SIG-M5 (cell line): ENCODE data around the gene C16orf92.

Experiments
- DNase-seq: peaks from one replicate; lab custom pipeline; 2025; lab: John Stamatoyannopoulos, UW

Gene C16orf92

DNA sequence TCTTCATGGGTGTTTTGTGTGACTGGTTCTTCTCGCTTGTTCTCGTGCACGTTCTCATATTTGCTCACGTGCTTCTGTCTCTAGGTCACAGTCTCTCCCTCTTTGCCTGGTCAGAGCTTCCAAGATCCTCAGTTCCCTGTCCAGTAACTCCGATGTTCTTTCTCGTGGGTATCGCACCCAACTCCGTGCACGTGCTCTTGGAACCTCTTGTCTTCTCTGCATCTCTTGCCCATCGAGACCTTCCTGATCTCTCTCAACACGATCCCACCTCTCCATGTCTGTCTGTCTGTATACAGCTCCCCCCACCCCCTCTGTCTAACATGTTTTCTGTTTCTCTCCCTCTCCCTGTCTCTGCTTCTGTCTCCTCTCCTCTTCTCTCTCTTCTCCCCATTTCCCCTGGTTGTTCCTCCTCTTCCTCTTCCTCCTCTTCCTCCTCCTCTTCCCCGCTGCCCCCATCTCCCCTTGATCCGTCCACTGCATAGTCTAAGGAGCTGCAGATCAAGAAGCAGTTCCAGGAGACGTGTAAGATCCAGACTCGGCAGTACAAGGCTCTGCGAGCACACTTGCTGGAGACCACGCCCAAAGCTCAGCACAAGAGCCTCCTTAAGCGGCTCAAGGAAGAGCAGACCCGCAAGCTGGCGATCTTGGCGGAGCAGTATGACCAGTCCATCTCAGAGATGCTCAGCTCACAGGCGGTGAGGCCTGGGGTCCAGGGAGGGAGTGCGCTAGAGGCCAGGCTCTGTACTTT, 33.7 kb upstream of the C16orf92 start:
- DNase-seq = no peak

DNA sequence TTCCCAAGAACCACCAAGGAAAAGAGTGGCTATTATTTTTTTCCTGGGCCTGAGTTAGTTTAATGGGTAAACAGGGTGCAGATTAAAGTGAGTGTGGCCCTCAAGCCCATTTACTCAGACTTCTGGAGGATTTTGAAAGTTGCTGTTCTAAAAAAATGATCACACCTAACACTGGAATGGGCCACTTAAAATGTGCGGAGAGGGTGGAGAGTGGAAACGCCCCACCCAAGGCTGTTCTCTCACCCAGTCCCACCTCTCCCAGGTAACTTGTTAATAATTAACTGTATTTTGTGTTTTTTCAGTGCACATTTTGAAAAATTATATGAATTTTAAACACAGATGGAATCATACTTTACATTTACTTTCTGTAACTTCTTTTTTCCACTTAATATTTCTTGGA, 33.0 kb upstream of the C16orf92 start:
- no peak for DNase-seq

DNA sequence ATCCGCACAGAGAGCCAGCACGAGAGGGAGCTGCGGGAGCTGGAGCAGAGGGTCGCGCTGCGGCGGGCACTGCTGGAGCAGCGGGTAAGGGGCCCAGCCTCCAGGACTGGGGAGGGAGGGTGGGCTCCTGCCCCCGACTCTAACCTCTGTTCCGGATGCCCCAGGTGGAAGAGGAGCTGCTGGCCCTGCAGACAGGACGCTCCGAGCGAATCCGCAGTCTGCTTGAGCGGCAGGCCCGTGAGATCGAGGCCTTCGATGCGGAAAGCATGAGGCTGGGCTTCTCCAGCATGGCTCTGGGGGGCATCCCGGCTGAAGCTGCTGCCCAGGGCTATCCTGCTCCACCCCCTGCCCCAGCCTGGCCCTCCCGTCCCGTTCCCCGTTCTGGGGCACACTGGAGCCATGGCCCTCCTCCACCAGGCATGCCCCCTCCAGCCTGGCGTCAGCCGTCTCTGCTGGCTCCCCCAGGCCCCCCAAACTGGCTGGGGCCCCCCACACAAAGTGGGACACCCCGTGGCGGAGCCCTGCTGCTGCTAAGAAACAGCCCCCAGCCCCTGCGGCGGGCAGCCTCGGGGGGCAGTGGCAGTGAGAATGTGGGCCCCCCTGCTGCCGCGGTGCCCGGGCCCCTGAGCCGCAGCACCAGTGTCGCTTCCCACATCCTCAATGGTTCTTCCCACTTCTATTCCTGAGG, 32.0 kb upstream of the C16orf92 start:
- no peak for DNase-seq

DNA sequence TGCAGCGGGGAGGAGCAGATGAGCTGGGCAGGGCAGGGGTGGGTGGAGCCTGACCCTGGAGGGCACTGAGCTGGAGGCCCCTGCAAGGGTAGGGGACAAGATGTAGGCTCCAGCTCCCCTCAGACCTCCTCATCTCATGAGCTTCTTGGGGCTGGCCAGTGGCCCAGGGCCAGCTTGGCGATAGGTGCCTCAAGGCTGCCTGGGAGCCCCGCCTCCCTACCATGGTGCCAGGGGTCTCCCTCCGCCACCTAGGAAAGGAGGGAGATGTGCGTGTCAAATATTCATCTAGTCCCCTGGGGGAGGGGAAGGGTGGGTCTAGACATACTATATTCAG, 31.5 kb upstream of the C16orf92 start:
- no peak for DNase-seq

DNA sequence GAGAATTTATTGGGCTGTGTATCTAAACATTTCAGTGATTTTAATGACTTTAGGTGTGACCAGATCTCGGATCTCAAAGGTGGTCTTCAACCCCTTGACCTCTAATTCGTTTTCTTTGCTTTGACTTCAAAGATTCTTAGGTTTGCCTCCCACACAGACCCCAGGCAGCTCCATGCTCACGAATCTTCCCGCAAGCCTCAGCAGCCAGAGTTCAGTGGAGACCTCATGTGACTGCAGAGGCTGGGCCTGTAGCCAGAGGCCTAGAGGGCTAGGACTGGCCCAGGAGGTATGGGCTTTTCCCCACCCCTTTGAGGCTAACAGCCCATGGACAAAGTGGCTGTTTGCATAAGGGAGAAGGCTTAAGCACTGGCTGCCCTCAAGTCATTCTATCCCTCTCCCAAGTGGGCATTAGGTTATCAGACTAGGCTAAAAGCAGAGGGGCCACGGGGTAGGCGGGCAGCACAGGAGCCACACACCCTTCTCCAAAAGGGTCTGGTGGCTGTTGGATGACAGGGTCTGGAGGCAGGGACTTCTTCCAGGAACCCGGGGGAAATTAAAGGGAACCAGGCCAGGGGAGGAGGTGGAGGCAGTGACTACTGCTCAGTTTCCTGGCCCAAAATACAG, 30.5 kb upstream of the C16orf92 start:
- DNase-seq = no peak

DNA sequence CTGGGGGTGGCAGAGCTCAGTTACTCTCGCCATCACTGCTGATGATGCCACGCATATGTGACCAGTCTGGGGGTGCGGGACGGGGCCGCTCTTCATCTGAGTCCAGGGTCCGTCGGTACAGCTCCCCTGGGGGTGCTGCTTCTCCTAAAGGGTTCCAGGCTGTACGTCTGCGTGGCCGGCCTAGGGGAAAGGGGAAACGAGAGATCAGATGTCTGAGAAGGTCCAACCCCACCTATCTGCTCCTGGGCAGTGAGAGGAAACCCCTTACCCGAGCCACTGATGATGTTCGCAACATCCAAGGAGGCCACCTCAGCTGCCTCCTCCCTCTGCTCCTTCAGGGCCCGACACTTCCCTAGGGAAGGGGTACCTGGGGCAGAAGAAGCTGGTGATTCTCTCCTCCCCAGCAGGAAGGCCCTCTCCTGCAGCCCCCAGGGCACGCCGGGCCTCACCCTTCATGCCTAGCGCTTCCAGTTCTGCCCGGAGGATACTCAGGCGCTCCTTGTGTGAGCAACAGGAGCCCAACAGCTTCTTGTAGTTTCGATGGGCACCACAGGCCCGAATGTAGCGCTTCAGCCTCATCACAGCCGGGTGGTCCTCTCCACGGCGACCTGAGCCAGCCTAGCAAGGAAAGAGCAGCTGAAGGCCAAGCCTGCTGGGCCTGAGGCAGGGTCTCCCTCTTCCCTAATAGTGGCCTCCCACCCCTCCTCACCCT, 29.7 kb upstream of the C16orf92 start:
- DNase-seq = no peak

DNA sequence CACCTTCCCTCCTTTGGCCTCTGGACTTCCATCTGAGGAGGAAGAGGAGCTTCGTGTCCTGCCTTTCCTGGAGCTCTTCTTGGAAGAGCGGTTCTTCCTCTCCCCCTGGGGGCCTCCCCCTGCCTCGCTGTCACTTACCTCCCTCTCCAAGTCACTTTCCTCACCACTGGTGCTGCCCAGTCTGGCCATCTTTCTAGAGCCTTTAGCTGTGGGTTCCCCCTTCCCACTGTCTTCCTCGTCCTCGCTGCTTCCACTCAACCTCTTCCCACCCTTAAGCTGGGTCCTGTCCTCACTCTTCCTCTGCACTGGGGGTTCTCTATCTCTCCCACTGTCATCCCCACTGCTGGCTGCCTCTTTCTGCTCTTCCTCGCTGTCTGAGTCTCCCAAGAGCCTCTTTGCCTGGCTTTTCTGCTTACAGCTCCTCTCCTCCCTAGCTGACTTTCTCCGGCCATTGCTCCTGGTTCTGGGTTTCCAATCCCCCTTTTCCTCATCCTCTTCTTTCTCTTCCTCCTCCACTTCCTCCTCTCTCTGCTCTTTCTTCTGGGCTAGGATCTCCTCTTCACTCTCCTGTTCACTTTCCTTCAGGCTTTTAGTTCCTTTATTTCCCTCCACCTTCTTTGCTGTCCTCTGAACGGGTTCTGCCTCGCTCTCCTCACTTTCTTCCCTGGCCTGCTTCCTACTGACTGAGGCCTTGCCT, 28.9 kb upstream of the C16orf92 start:
- DNase-seq = no peak

DNA sequence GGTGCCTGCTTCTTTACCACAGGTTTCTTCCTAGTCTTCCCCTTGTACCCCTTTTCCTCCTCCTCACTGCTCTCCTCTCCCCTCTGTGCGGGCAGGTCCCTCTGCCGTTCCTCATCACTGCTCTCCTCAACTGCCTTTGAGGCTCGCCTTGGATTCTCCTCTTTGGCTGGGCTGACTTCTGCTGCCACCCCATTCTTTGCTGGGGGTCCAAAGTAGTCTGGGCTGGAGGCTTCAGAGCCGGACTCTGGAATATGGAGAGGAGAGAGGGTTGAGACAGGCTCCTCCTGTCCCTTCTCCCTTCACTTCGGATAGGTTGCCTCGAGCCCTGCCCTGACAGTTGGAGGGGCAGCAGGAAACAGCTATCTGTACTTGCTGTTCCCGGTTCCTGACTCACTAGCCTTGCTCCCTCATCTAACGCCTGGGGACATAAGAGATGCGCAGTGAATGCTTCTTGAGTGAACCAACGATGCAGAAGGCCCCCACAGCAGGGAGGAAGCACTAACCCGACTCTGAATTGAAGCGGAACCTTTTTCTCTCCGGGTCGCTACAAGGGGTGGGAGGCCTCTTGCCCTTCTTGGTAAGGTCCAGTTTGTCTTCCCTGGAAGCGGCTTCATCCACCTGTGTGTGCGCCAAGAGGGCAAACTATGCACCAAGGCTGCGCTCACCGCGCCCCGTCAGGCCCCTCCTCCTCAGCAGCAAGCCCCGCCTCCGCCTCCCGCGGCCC, 28.2 kb upstream of the C16orf92 start:
- DNase-seq = no peak

DNA sequence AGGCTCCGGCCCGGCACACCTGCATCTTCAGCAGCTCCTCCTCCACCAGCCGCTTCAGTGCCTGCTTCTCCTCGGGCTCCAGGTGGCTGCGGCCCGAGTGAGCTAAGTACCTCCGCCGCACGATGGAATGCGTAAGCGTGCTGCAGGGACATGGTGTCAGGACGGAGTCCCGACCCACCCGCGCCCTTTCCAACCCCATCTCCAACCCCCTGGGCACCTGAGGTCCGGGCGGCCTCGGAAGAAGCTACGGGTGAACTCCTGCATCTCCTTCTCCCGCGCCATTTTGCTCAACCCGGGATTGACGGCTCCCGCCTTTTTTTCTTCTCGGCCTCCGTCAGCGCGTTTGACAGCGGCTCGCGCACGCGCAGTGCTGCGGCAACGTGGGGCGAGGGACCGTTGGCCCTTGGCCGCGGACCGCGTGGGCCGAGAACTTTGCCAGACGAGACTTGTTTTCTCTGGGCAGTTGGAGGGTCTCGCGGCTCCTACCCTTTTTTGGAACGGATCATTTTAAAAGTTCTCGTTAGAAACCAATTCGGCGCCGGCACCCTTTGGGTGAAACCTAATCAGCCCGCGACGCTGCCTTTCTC, 27.6 kb upstream of the C16orf92 start, which contains the start of gene HIRIP3:
HIRIP3 (minus strand) TSS at position 294 of the 587 bp plus-strand sequence; CDS start at position 282, 12 bp downstream.
- DNase-seq = no peak

DNA sequence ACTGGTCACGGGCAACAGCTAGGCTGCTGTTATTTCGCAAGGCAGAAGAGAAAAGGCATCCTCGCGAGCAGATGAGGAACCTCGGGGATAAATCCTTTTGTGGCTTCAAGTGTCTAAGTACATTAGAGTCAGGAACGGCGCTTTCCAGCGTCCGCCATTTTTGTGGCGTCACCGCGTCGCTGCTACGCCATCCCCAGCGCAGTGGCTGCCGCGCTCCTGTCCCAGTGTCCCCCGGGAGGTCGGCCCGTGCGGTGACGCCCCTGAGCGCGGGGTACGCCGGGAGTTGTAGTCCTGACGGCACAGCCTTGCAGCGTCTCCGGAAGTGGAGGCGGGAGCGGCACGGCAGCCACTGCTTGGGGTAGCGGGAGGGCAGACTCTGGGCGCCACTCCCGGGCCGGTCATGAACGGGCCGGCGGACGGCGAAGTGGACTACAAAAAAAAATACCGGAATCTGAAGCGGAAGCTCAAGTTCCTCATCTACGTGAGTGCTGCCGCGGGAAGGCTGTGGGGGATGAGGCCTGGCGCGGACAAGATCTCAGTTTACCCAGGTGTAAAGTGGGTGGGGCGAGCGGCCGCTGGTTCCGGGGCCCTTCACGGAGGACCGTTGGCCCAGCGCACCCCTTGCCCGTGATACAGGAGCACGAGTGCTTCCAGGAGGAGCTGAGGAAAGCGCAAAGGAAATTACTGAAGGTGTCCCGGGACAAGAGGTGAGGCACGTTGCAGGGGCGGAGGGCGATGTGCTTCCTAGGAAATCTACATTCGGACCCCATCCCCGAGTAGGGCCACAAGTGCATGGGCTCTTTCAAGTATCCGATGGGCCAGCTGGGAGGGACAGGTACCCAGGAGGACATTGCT, 26.9 kb upstream of the C16orf92 start, which contains the start of gene INO80E:
INO80E (plus strand) TSS at position 331 of the 855 bp plus-strand sequence; CDS start at position 401, 70 bp downstream.
- DNase-seq = peak; percentile 70

DNA sequence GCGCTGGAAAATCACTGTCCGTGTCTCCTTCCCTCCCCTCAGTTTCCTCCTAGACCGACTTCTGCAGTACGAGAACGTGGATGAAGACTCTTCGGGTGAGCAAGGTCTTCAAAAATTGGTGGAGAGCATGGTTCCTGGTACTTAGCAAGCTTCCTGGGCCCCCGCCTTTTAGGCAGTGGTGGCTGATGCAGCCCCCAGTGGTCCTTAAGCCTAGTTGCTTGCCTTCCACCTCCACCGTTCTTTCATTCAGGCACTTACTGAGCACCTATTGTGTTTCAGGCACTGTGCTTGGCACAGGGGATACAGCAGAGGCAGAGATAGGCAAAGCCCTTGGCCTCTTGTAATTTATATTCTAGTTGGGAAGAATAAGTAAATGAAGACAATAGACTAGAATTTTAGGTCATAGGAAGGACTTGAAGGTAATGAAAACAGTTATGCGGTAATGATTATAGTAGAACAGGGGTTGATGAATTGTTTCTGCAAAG, 26.2 kb upstream of the C16orf92 start:
- no peak for DNase-seq

DNA sequence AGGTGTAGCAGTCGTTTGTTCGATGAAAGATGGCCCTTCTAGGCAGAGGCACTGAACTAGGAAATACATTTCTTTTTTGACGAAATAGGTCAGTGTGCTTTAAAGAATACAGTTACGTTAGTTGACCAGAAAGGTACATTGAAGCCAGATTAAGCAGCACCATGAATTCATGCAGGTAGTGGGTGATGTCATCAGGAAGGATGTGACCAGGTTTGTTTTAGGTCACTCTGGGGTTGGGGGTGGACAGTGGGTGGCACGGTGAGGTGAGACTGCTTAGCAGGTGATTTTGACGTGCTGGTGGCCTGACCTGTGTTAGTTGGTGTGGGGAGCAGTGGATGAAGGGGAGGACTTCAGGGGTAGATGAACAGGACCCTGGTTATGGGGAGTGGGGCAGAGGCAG, 23.4 kb upstream of the C16orf92 start:
- DNase-seq = no peak

DNA sequence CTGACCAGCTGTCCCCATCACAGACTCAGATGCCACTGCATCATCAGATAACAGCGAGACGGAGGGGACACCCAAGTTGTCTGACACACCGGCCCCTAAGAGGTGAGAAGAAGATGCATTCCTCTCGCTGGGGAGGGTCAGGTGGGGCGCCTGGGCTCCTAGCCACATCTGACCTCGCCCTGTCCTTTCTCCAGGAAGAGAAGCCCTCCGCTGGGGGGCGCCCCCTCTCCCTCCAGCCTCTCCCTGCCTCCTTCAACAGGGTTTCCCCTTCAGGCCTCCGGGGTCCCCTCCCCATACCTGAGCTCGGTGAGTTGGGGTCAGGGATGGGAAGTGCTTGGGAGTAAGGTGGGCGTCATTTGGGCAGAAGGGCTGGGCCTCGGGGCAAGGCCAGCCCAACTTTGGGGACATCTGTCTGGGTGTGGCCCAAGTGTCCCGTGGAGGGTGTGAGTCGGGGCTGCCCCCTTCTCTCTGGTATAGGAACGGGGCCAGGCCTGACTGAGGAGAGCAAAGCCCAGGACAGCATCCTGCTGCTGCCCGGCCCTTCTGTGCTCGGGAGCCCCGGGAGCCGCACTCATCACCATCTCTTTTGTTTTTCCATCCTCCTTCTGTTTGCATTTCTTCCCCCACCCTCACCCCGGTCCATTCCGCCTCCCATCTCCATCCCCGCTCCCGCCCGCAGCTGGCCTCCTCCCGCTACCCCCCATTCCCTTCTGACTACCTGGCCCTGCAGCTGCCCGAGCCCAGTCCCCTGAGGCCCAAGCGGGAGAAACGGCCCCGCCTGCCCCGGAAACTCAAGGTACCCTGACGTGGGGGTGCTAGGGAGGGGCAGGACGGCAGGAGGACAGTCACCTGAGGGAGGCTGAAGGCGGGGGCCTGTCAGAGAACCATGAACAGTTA, 22.0 kb upstream of the C16orf92 start:
- no peak for DNase-seq

DNA sequence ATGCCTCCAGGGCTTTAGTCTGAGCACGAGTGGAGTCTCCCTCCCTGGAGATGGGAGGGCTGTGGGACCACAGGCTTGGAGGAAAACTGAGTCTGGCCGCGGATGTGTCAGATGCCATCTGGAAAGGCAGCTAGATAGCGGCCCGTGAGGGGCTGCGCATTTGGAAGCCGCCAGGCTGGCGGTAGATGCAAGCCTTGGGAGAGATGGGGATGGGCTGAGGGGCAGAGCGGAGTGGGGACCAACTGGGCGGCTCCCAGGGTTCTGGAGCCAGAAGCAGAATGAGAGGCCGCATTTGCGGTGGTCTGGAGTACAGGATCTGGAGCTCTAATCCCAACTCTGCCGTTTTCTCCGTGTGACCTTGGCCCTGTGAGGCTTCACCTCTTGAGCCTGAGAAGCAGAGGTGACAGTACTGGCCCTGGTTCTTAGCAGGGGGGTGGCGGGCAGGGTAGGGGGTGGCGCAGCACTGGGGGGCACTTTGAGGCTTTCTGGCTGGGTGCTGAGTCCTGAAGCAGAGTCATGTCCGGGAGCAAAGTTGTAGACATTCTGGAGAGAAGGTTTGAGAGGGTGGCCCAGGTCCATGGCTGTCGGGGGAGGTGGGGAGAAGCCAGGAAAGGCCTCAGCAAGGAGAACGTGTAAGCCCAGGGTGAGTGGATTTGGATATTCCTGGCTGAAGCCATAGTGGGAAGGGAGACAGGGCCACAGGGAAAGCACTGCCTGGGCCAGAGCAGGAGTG, 20.2 kb upstream of the C16orf92 start:
- no peak for DNase-seq

DNA sequence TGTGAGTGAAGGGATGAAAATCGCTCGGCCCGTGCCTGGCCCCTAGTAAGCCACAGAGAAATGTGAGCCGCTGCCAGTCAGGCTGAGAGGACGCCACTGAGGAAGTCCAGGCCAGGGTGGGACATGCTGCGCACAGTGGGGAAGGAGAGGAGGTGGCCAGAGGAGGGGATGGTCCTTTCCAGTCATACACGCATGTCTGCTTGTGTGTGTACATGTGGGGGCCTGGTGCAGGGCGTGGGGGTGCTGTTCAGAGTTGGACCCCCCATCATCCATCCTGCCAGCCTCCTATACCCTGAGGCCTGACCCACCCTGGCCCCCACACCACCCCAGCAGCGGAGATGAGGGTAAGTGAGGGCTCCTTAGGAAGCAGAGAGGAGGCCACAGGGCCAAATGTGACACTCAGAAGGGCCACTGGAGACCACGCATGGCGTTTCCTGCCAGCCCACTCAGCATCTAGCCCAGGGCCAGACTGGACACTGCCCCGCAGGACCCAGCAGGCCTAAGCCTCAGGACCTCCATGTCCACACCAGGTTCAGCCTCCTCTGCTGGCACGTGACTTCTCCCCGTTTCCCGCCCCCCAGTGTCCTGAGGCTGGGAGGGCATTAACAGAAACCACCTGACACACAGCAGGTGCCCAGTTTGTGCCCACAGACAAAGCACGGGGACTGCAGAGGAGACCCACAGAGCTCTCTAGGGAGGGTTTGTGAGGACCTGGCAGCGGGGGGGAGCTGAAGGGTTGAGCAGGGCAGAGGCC, 19.2 kb upstream of the C16orf92 start:
- no peak for DNase-seq

DNA sequence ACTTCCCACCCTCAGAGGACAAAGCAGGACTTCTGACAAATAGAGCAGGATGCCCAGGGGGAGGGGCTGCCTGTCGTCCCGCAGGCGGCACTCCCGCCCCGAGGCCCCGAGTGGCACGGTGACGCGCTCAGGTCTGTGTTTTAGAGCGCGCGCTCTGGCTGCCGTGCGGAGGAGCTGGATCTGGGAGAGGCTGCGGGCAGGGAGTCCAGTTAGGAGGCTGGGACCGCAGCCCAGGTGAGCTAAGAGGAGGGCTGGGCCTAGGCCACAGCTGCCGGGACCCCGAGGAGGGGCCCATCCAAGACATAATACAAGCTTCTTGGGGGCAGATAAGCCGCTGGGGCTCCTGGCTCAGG, 18.6 kb upstream of the C16orf92 start:
- no peak for DNase-seq

DNA sequence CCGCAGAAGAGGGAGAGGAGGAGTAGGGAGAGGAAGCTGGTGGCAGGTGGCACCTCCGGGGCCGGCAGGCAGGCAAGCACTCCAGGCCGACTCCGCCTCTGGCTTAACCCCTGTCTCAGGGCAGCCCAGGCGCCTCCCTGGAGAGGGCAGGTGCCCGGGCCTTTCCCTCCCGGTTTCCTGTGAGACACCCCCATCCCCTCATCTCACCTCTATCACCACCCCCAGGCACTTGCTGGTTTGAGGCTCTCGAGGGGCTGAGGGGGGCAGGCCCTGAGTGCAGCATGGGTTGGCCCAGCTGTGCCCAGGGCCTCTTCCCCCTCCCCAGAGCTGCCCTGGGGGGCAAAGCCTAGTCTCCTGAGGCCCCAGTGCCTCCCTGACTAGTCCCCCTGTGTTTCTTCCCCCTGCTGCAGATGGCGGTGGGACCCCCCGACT, 18.2 kb upstream of the C16orf92 start:
- DNase-seq = no peak
